H1 (cell line): ENCODE results near the gene STK16. TPM values are rescaled to one million over a fixed set of nuclear protein-coding genes. Genes with fewer than 3 reads are reported as not detected.

Experiments
- CTCF ChIA-PET: fragments of 300-600 bp; sonication (Branson Sonifier 250); formaldehyde crosslinking; loops from one replicate; lab custom pipeline; 2021; ENCODE audit not compliant: partially characterized antibody; lab: Charles Lee
- POLR2A ChIA-PET: fragments of 300-600 bp; sonication (Branson Sonifier 250); formaldehyde crosslinking; loops from one replicate; lab custom pipeline; 2021; ENCODE audit warnings: inconsistent platforms; ENCODE audit not compliant: partially characterized antibody; lab: Charles Lee
- DNase-seq, 2 experiments: peaks; one replicate each; pipeline versions ENCODE4 v3.0.0 to v3.0.0-alpha.2; 2010 to 2022; ENCODE audit warnings: low spot score in 2 of 2, low read depth in 1 of 2, mixed read lengths in 1 of 2
- FAIRE-seq: peaks from 2 replicates; lab custom pipeline; 2011; peaks lifted over from hg19 to GRCh38; lab: Jason Lieb, UNC
- H2AFZ ChIP-seq: 2 replicates; pipeline ENCODE4 v1.8.1; 2012; ENCODE audit warnings: low read length, inconsistent platforms
- H2AK5ac ChIP-seq: 2 replicates; pipeline ENCODE4 v1.6.1; 2013; ENCODE audit warnings: low read depth, low read length
- H2BK120ac ChIP-seq: replicated peaks from 2 replicates; pipeline ENCODE3; 2013; ENCODE audit warnings: low read depth, low read length, inconsistent platforms
- H2BK12ac ChIP-seq: 2 replicates; pipeline ENCODE4 v1.6.1; 2013; ENCODE audit warnings: low read depth, low read length
- H2BK15ac ChIP-seq: 2 replicates; pipeline ENCODE4 v1.6.1; 2013; ENCODE audit warnings: low read length
- H2BK20ac ChIP-seq: 2 replicates; pipeline ENCODE4 v1.6.1; 2013; ENCODE audit warnings: low read length
- H2BK5ac ChIP-seq: 2 replicates; pipeline ENCODE4 v1.6.1; 2013; ENCODE audit warnings: low read depth, low read length
- H3K14ac ChIP-seq: 2 replicates; pipeline ENCODE4 v1.6.1; 2013; ENCODE audit warnings: inconsistent platforms; ENCODE audit not compliant: insufficient read length
- H3K18ac ChIP-seq: 2 replicates; pipeline ENCODE4 v1.6.1; 2013; ENCODE audit warnings: low read length; ENCODE audit errors: extremely low read depth
- H3K23ac ChIP-seq: 2 replicates; pipeline ENCODE4 v1.6.1; 2013; ENCODE audit warnings: inconsistent platforms; ENCODE audit not compliant: insufficient read length
- H3K23me2 ChIP-seq: 2 replicates; pipeline ENCODE4 v1.6.1; 2013; ENCODE audit warnings: low read depth, low read length
- H3K27ac ChIP-seq: 2 replicates; pipeline ENCODE4 v1.6.1; 2011; ENCODE audit warnings: low read depth, low read length, inconsistent platforms
- H3K27me3 ChIP-seq, 4 experiments: replicated peaks in 1 of 4; 1 replicate in 1 of 4; 2 replicates in 3 of 4; pipeline versions ENCODE4 v1.6.1 to v1.8.1; 2011 to 2013; ENCODE audit warnings: low read length in 3 of 4, mild to moderate bottlenecking in 3 of 4, inconsistent platforms in 2 of 4, mixed read lengths in 2 of 4, moderate library complexity in 1 of 4; ENCODE audit not compliant: control insufficient read depth in 3 of 4, insufficient read depth in 3 of 4; ENCODE audit errors: extremely low read depth in 1 of 4
- H3K36me3 ChIP-seq, 4 experiments: 2 replicates each; pipeline versions ENCODE4 v1.6.1 to v1.8.1; 2011 to 2013; ENCODE audit warnings: mild to moderate bottlenecking in 4 of 4, low read length in 3 of 4, moderate library complexity in 2 of 4, control low read depth in 1 of 4, inconsistent platforms in 1 of 4; ENCODE audit not compliant: insufficient read depth in 4 of 4, control insufficient read depth in 2 of 4
- H3K4ac ChIP-seq: replicated peaks from 2 replicates; pipeline ENCODE3; 2013; ENCODE audit warnings: low read length, low read depth, mixed read lengths, inconsistent platforms; ENCODE audit not compliant: insufficient read length
- H3K4me1 ChIP-seq, 4 experiments: replicated peaks in 1 of 4; 1 replicate in 1 of 4; 2 replicates in 3 of 4; pipeline versions ENCODE4 v1.6.1 to v1.8.1; 2011 to 2013; ENCODE audit warnings: low read length in 3 of 4, inconsistent platforms in 2 of 4, mixed read lengths in 1 of 4; ENCODE audit not compliant: insufficient read depth in 4 of 4, control insufficient read depth in 3 of 4
- H3K4me2 ChIP-seq, 2 experiments: 2 replicates each; pipeline versions ENCODE4 v1.6.1 to v1.8.1; 2011 to 2013; ENCODE audit warnings: low read depth in 2 of 2, low read length in 2 of 2, control low read depth in 1 of 2, inconsistent platforms in 1 of 2, mild to moderate bottlenecking in 1 of 2; ENCODE audit not compliant: insufficient read depth in 1 of 2
- H3K4me3 ChIP-seq, 4 experiments: fragments of 200-600, 300-600 bp in 1 of 4; sonication (generic), shearing (Covaris generic), sonication (Bioruptor Twin) in 1 of 4; 2 replicates each; pipeline versions ENCODE4 v1.5.1 to v1.8.1; 2011 to 2016; ENCODE audit warnings: low read length in 4 of 4, low read depth in 3 of 4, control low read depth in 2 of 4, inconsistent platforms in 2 of 4, mild to moderate bottlenecking in 2 of 4, mixed read lengths in 1 of 4, moderate library complexity in 1 of 4; ENCODE audit not compliant: insufficient read depth in 2 of 4; ENCODE audit errors: extremely low read depth in 1 of 4
- H3K56ac ChIP-seq: replicated peaks from 2 replicates; pipeline ENCODE3; 2013; ENCODE audit warnings: low read depth, mild to moderate bottlenecking, mixed read lengths, low read length, inconsistent platforms; ENCODE audit not compliant: insufficient read length
- H3K79me1 ChIP-seq: 2 replicates; pipeline ENCODE4 v1.6.1; 2013; ENCODE audit warnings: low read depth, low read length, control low read depth
- H3K79me2 ChIP-seq, 2 experiments: 2 replicates each; pipeline versions ENCODE4 v1.6.1 to v1.8.1; 2012 to 2013; ENCODE audit warnings: low read length in 2 of 2, mild to moderate bottlenecking in 2 of 2, inconsistent platforms in 1 of 2; ENCODE audit not compliant: insufficient read depth in 2 of 2, control insufficient read depth in 1 of 2
- H3K9ac ChIP-seq, 4 experiments: replicated peaks in 1 of 4; 1 replicate in 1 of 4; 2 replicates in 3 of 4; pipeline versions ENCODE4 v1.6.1 to v1.8.1; 2011 to 2013; ENCODE audit warnings: low read depth in 3 of 4, low read length in 3 of 4, control low read depth in 2 of 4, mild to moderate bottlenecking in 2 of 4, moderate library complexity in 2 of 4, inconsistent platforms in 1 of 4; ENCODE audit errors: extremely low read depth in 1 of 4
- H3K9me3 ChIP-seq, 2 experiments: 2 replicates each; pipeline versions ENCODE4 v1.6.1 to v1.8.1; 2012 to 2013; ENCODE audit warnings: mild to moderate bottlenecking in 2 of 2, moderate library complexity in 2 of 2, control low read depth in 1 of 2, inconsistent platforms in 1 of 2, low read depth in 1 of 2, low read length in 1 of 2, mixed read lengths in 1 of 2; ENCODE audit not compliant: insufficient read depth in 2 of 2
- H4K20me1 ChIP-seq, 2 experiments: replicated peaks in 1 of 2; 2 replicates each; pipeline versions ENCODE3 to v1.8.1; 2011 to 2013; ENCODE audit warnings: inconsistent platforms in 2 of 2, low read length in 2 of 2, mild to moderate bottlenecking in 1 of 2; ENCODE audit not compliant: insufficient read depth in 2 of 2, control insufficient read depth in 1 of 2
- H4K5ac ChIP-seq: 2 replicates; pipeline ENCODE4 v1.6.1; 2013; ENCODE audit warnings: low read length, low read depth, mixed read lengths, inconsistent platforms; ENCODE audit not compliant: insufficient read length
- H4K8ac ChIP-seq: 2 replicates; pipeline ENCODE4 v1.8.0; 2013; ENCODE audit warnings: mild to moderate bottlenecking, moderate library complexity, low read length, inconsistent platforms; ENCODE audit not compliant: insufficient read depth; ENCODE audit errors: extremely low read depth
- H4K91ac ChIP-seq: replicated peaks from 2 replicates; pipeline ENCODE3; 2013; ENCODE audit warnings: low read length, mixed read lengths, inconsistent platforms; ENCODE audit not compliant: insufficient read length
- CBX5 ChIP-seq: fragments of 300-800, 300-1000 bp; sonication (generic); IDR thresholded peaks from 2 replicates; pipeline ENCODE4 v1.7.1; 2016; ENCODE audit warnings: antibody characterized with exemption, low read length, low read depth
- CTBP2 ChIP-seq: IDR thresholded peaks from 2 replicates; pipeline ENCODE4 v1.7.0; 2011; ENCODE audit warnings: borderline replicate concordance, mild to moderate bottlenecking, moderate library complexity, mixed read lengths, low read length; ENCODE audit not compliant: insufficient read depth, insufficient read length
- HDAC2 ChIP-seq, 2 experiments: fragments of 300-600 bp in 1 of 2; sonication (generic) in 1 of 2; IDR thresholded peaks; 2 replicates each; pipeline ENCODE4 v1.6.1; 2011 to 2012; ENCODE audit warnings: low read depth in 2 of 2, low read length in 2 of 2, mild to moderate bottlenecking in 2 of 2, moderate library complexity in 2 of 2, borderline replicate concordance in 1 of 2, inconsistent platforms in 1 of 2
- KDM5A ChIP-seq: fragments of 200-600 bp; IDR thresholded peaks from 2 replicates; pipeline ENCODE4 v1.7.1; 2012; ENCODE audit warnings: mild to moderate bottlenecking, low read length, inconsistent platforms, mixed read lengths
- NANOG ChIP-seq: IDR thresholded peaks from 2 replicates; pipeline ENCODE4 v1.6.1; 2011; ENCODE audit warnings: low read length, low read depth, mild to moderate bottlenecking, inconsistent platforms; ENCODE audit not compliant: insufficient read depth, poor library complexity, severe bottlenecking
- SIN3A ChIP-seq, 2 experiments: IDR thresholded peaks in 1 of 2; conservative IDR thresholded peaks in 1 of 2; 2 replicates each; pipeline ENCODE4 v1.6.1; 2011 to 2012; ENCODE audit warnings: low read length in 2 of 2, improper control_type of control experiment in 1 of 2, low read depth in 1 of 2, mild to moderate bottlenecking in 1 of 2
- SIRT6 ChIP-seq: IDR thresholded peaks from one replicate; pipeline ENCODE4 v1.7.1; 2012; ENCODE audit warnings: low read length, inconsistent platforms
- TAF7 ChIP-seq: optimal IDR thresholded peaks from 2 replicates; pipeline ENCODE3; 2011; ENCODE audit warnings: low read depth, mild to moderate bottlenecking, inconsistent platforms, low read length, moderate library complexity, borderline replicate concordance
- TEAD4 ChIP-seq: IDR thresholded peaks from 2 replicates; pipeline ENCODE4 v1.6.1; 2012; ENCODE audit warnings: low read depth, low read length, inconsistent platforms, mixed read lengths
- WGBS, 2 experiments: shearing (Covaris generic) in 1 of 2; methylation state at CpG; one replicate each; pipeline versions ENCODE4 v1.1.6 to v1.1.7; 2013 to 2015; ENCODE audit warnings: low lambda C conversion rate in 2 of 2, mixed read lengths in 2 of 2, inconsistent platforms in 1 of 2, low coverage in 1 of 2, missing lambda C conversion rate in 1 of 2; ENCODE audit not compliant: insufficient replicate concordance in 2 of 2, insufficient coverage in 1 of 2, insufficient read length in 1 of 2; ENCODE audit errors: extremely low coverage in 1 of 2, missing lambda C conversion rate in 1 of 2; 5-methylcytosine and 5-hydroxymethylcytosine counted together
- polyA plus RNA-seq, 7 experiments: library from polyadenylated mRNA; depleted of rRNA in 3 of 7; stranded (reverse) in 5 of 7; unstranded in 2 of 7; fragments of >200 nt in 5 of 7; fragments of 200-250 nt in 2 of 7; gene quantifications; 1 replicate in 5 of 7; 2 replicates in 1 of 7; 4 replicates in 1 of 7; pipeline versions ENCODE4 v1.2.1 to v1.2.3, GENCODE V29; 2011 to 2013; ENCODE audit warnings: missing spikeins in 2 of 7, mixed read lengths in 2 of 7
- total RNA-seq: library from RNA; stranded (reverse); fragmentation: NEBNext Ultra II Directional; extraction: Animal tissue kit (Norgen Biotek cat#: 25700); gene quantifications from 2 replicates; pipeline ENCODE4 v1.2.1, GENCODE V29; 2021

Gene STK16
- total and polyA plus RNA-seq, 2 of the 8 experiments (the other 6 are each of a cell fraction or from before 2014, with no cell fraction given), result 21.3 to 51.4 TPM

DNA sequence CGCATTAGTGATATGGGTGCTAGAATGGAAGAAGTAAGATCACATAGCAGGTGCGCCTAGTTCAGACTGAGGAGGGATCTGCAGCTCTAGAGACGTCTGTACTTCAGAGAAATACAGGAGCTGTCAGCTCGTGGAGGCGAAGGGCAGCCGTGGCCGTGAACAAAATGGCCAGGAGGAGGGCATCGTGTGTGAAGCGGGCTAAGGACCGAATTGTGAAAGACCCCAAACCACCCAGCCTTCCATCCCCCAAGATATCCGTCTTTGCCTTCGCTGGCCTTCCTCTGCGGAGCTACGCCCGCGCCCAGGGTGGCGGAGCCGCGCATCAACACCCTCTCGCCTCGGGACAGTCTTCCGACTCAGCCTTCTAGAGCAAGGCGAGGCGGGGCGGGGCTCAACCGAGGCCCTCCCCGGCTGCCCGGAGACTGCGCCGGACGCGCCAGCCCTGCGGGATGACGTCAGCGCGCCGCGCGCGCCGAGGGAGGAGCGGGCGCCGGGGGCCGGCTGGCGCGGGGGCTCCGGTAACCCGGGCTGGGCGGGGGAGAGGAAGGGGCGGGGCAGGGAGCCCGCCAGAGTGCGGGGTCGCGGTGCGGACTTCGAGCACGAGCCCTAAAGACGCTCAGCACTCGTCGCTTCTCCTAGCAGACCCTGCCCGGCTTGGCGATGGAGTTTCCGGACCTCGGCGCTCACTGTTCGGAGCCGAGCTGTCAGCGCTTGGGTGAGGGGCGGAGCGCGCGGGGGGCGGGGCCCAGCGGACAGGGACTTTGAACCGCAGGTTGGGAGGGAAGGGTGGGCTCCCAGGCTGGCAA is 38.7 kb upstream of the STK16 start, which contains the start of gene ZFAND2B:
ZFAND2B (plus strand) TSS at position 455 of the 806 bp plus-strand sequence; CDS start at position 661, 206 bp downstream.
- peak within 1 kb of the TSS; percentile 39; the same call in 1 of the 2 replicates for H2BK12ac ChIP-seq
- no peak within 1 kb of the TSS for H4K91ac ChIP-seq
- H3K4ac ChIP-seq, result peak within 1 kb of the TSS; percentile 0
- H2BK5ac ChIP-seq, result peak within 1 kb of the TSS; percentile 82; the same call in 1 of the 2 replicates
- WGBS, 2 experiments, result 2% methylated on average over 33 of the region's 76 CpGs; no CpG with 5 or more reads in 1 of the 2 experiments
- peak within 1 kb of the TSS; percentile 87 for H4K5ac ChIP-seq
- peak within 1 kb of the TSS in 3 of 4 experiments; percentile 58 to 84 (median 63); a peak in 6 of 7 replicates for H3K9ac ChIP-seq
- H2AK5ac ChIP-seq, result peak within 1 kb of the TSS; percentile 71; the same call in 1 of the 2 replicates
- peaks cover 0 to 2% of the 10 kb centered on the region in 2 experiments for H4K20me1 ChIP-seq
- no peaks in the 10 kb centered on the region; a peak in 1 of 4 replicates for H3K9me3 ChIP-seq
- no peak within 1 kb of the TSS for H2BK120ac ChIP-seq
- peak within 1 kb of the TSS; percentile 70 to 80 (median 73) for H3K4me3 ChIP-seq
- no peak within 1 kb of the TSS; the same call in 1 of the 2 replicates for H2BK20ac ChIP-seq
- 0 out of 2 replicates have a peak within 1 kb of the TSS, but pooled peaks have one; percentile 53 for H2BK15ac ChIP-seq
- ChIA-PET CTCF (interaction anchor here (0.6 to 2.4 kb wide), 19 partner anchors 25 to 308 kb away, joined by 3 to 8 read pairs (median 3); partner anchors contain the start of genes CNPPD1 and TUBA4B), POLR2A (interaction anchor here (0.8 to 6.1 kb wide), 17 partner anchors 10 to 548 kb away, joined by 3 to 101 read pairs (median 4); partner anchors contain the start of genes ABCB6, ANKZF1, ATG9A and BCS1L)
- DNase-seq, result peak; percentile 78 to 96
- no peaks in the 10 kb centered on the region for H3K79me1 ChIP-seq
- no peak for FAIRE-seq
- peaks cover 10% of the 10 kb centered on the region for H3K23me2 ChIP-seq
- no peak within 1 kb of the TSS for H3K56ac ChIP-seq
- peak within 1 kb of the TSS; percentile 93 for H3K18ac ChIP-seq
- H4K8ac ChIP-seq, result peak within 1 kb of the TSS; percentile 81
- peak within 1 kb of the TSS; percentile 92 for H2AFZ ChIP-seq
- H3K36me3 ChIP-seq, result peaks cover 0 to 20% (median 8%) of the 10 kb centered on the region in 4 experiments; a peak in 5 of 8 replicates
- no peaks in the 10 kb centered on the region for H3K27me3 ChIP-seq
- H3K79me2 ChIP-seq, result no peaks in the 10 kb centered on the region
- H3K4me2 ChIP-seq, result peak within 1 kb of the TSS; percentile 94 to 100
- peaks cover 0 to 6% (median 3%) of the 10 kb centered on the region in 4 experiments; a peak in 5 of 7 replicates for H3K4me1 ChIP-seq
- no peak within 1 kb of the TSS for H3K14ac ChIP-seq
- no peak within 1 kb of the TSS for H3K23ac ChIP-seq
- peak within 1 kb of the TSS; percentile 28 for H3K27ac ChIP-seq
- TF ChIP-seq CBX5, result no peak
- TF ChIP-seq CTBP2, result no peak
- no peak for TF ChIP-seq KDM5A
- no peak for TF ChIP-seq SIRT6
- TF ChIP-seq NANOG, result no peak
- TF ChIP-seq SIN3A (conservative IDR thresholded peaks at IDR 0.05 in 1 of 2, IDR thresholded peaks at IDR 0.05 in 1 of 2; ENCODE audit: low read depth in 1 of 2, low read length in 2 of 2), result peak; percentile 16 to 68; a peak in 2 of 4 replicates
- no peak for TF ChIP-seq TEAD4
- peak; percentile 73 for TF ChIP-seq TAF7
- TF ChIP-seq HDAC2 (IDR thresholded peaks at IDR 0.05; ENCODE audit: borderline replicate concordance in 1 of 2, low read depth in 2 of 2, low read length in 2 of 2), result peak in 1 of 2 experiments; percentile 16; a peak in 1 of 4 replicates
